ENCODE data around the gene RNASEH2B.

RNASEH2B gene

GRCh38 chr13:50882816-50883435 lies 26.7 kb upstream of the RNASEH2B start:
- TF ChIP-seq, protein P1, sequence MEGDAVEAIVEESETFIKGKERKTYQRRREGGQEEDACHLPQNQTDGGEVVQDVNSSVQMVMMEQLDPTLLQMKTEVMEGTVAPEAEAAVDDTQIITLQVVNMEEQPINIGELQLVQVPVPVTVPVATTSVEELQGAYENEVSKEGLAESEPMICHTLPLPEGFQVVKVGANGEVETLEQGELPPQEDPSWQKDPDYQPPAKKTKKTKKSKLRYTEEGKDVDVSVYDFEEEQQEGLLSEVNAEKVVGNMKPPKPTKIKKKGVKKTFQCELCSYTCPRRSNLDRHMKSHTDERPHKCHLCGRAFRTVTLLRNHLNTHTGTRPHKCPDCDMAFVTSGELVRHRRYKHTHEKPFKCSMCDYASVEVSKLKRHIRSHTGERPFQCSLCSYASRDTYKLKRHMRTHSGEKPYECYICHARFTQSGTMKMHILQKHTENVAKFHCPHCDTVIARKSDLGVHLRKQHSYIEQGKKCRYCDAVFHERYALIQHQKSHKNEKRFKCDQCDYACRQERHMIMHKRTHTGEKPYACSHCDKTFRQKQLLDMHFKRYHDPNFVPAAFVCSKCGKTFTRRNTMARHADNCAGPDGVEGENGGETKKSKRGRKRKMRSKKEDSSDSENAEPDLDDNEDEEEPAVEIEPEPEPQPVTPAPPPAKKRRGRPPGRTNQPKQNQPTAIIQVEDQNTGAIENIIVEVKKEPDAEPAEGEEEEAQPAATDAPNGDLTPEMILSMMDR (IDR thresholded peaks at IDR 0.05; ENCODE audit: extremely low read depth, missing control alignments), result no peak
- no peak for DNase-seq (ENCODE audit: low spot score)

GRCh38 chr13:50883728-50884127 lies 25.9 kb upstream of the RNASEH2B start:
- TF ChIP-seq, protein P1 (IDR thresholded peaks at IDR 0.05; ENCODE audit: extremely low read depth, missing control alignments), result no peak
- DNase-seq (ENCODE audit: low spot score), result no peak

- TF ChIP-seq, protein P1 (IDR thresholded peaks at IDR 0.05; ENCODE audit: extremely low read depth, missing control alignments), result no peak
- no peak for DNase-seq (ENCODE audit: low spot score)
Measured at GRCh38 chr13:50884265-50884664, 25.3 kb upstream of the RNASEH2B start.

DNA sequence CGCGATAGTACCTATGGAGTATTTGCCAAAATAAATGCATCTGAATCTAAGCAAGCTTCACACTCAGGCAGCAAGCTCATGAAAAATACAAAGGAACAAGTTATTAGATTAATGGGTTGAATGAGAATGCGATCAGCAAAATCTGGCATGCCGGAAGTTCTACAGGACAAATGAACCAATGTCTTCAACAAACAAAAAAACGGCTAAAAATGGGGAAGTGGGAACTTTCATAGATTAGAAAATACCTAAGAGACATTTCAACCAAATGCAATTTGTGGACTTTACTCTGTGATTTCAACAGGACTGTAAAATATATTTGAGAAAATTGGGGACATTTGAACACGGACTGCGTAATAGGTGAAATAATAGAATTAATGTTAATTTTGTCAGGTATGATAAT lies 22.4 kb upstream of the RNASEH2B start:
- no peak for DNase-seq (ENCODE audit: low spot score)
- TF ChIP-seq, protein P1 (IDR thresholded peaks at IDR 0.05; ENCODE audit: extremely low read depth, missing control alignments), result no peak

DNA sequence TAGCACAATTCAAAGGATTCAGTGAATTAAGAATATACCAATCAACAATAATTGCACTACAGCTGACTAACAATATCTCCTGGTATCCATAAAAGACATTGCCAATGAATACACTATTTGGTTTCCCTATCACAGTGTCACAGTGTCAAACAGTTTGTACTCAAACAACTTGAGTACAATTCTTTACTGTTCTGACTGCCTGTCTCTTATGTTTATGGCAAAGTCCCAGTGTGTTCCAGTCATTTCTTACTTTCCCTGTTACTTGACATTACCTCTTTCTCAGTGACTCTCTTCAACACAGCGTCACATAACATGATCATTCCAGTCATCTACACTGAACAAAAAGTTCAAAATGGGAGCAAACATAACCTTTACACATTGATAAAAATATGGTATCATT lies 21.2 kb upstream of the RNASEH2B start:
- DNase-seq (ENCODE audit: low spot score), result no peak
- TF ChIP-seq, protein P1 (IDR thresholded peaks at IDR 0.05; ENCODE audit: extremely low read depth, missing control alignments), result no peak

DNA sequence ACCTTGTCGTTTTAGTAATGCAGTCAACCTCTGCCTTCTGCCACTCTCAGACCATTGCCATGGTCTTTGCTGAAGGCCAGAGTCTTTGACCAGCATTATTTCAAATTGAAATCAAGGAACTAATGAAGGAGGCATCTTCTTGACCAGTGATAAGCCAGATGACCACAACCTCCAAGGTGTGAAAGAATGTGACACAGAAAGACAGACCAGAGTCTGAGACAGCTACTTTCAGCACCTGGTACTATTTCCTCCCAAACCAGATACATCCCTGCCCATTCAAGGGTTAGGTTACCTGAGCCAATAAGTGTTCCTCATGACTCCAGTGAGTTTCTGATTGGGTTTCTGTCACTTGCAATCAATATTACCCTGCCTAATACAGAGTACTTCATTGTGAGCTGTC lies 20.3 kb upstream of the RNASEH2B start:
- TF ChIP-seq, protein P1 (IDR thresholded peaks at IDR 0.05; ENCODE audit: extremely low read depth, missing control alignments), result no peak
- no peak for DNase-seq (ENCODE audit: low spot score)

DNA sequence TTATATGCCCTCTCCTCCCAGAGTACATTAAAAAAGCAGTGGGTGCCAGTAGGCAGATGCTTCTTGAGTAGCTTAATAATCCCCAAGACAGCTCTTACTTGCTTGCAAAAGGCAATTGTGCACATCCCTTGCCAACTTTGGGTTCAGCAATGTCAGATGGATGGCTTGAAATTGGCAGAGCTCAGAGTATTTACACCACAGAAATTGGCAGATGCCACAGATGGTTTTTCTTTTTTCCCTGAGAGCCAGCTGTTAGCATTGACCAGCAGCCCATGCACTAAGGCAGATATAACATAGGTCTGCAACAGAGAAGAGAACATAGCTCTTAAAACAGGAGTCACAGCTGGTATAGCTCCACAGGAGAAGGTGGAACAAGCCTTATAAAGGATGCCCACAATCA lies 18.4 kb upstream of the RNASEH2B start:
- TF ChIP-seq, protein P1 (IDR thresholded peaks at IDR 0.05; ENCODE audit: extremely low read depth, missing control alignments), result no peak
- DNase-seq (ENCODE audit: low spot score), result no peak
